Testis (tissue), 3 donors: ENCODE results near the gene HS6ST3. TPM values are rescaled to one million over a fixed set of nuclear protein-coding genes. Genes with fewer than 3 reads are reported as not detected.

Experiments used
- DNase-seq: peaks from one replicate; pipeline ENCODE4 v3.0.0-alpha.2; 2019
- H3K27ac ChIP-seq, 2 donors: fragments of 200-600 bp; sonication (generic); one replicate each; pipeline ENCODE4 v1.5.1; 2019
- H3K27me3 ChIP-seq: fragments of 200-600 bp; sonication (generic); one replicate; pipeline ENCODE4 v1.5.1; 2019
- H3K36me3 ChIP-seq: fragments of 200-600 bp; sonication (generic); one replicate; pipeline ENCODE4 v1.5.1; 2017; ENCODE audit warnings: low read depth; ENCODE audit errors: missing control alignments
- H3K4me1 ChIP-seq: fragments of 200-600 bp; sonication (generic); one replicate; pipeline ENCODE4 v1.5.1; 2019
- H3K4me3 ChIP-seq, 2 donors: fragments of 200-600 bp; sonication (generic); one replicate each; pipeline ENCODE4 v1.5.1; 2017 to 2019
- H3K9me3 ChIP-seq: fragments of 200-600 bp; sonication (generic); one replicate; pipeline ENCODE4 v1.5.1; 2017
- CTCF ChIP-seq, 3 experiments: fragments of 450-650 bp in 2 of 3; fragments of 200-600 bp in 1 of 3; sonication (generic) in 1 of 3; IDR thresholded peaks; one replicate each; pipeline ENCODE4 v1.5.1; 2016 to 2019; ENCODE audit warnings: antibody characterized with exemption in 3 of 3, mild to moderate bottlenecking in 2 of 3, moderate library complexity in 1 of 3
- POLR2A ChIP-seq: fragments of 450-650 bp; IDR thresholded peaks from one replicate; pipeline ENCODE4 v1.6.1; 2017; ENCODE audit warnings: antibody characterized with exemption, mild to moderate bottlenecking, moderate library complexity
- WGBS, 2 donors: methylation state at CpG; one replicate each; pipeline ENCODE4 v1.1.5; 2018; 5-methylcytosine and 5-hydroxymethylcytosine counted together
- intact Hi-C: fragments of 100-400 bp; cut with DNase I; formaldehyde crosslinking; loops from one replicate; pipeline ENCODE4 v1.15.1; 2023; ENCODE audit warnings: low total_unique reads
- polyA plus RNA-seq: library from polyadenylated mRNA; stranded (reverse); fragments of 350-450 nt; fragmentation: Illumina TruSeq; extraction: RNeasy Lipid Tissue Mini Kit (QIAGEN cat#74804); gene quantifications from one replicate; pipeline ENCODE4 v1.2.3, GENCODE V29; 2014; ENCODE audit warnings: low read depth, low replicate concordance; ENCODE audit not compliant: insufficient read depth
- total RNA-seq, 2 donors: library from RNA; depleted of rRNA; stranded (reverse); fragments of >200 nt; gene quantifications; one replicate each; pipeline ENCODE4 v1.2.3, GENCODE V29; 2016

HS6ST3 gene
- total and polyA plus RNA-seq, 3 donors from 2014 or later = 0.87 to 1.3 (median 1.3) TPM

DNA sequence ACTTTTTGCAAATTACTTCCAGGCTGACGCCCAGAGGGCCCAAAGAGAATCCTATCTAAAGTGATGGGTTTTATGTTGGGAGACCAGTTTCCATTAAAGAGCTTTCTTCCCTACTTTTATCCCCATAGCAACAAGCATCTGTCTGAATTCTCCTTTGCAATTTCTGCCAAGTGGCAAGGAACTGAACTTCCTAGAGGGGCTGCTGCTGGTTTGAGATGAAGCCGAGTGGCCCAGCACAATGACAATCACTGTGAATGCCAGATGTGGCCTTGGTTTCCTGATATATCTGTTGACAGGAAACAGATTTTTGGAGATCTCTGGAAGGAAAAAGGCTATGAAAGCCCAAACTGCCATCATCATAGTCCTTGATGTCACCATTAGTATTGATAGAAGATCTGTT is 705.8 kb downstream of the HS6ST3 start:
- no peak for TF ChIP-seq POLR2A
- no peak for TF ChIP-seq CTCF (IDR thresholded peaks at IDR 0.05)
- intact Hi-C loops = no loop called here
- Histone ChIP-seq H3K4me1 (no peaks in the 10 kb centered on the region), H3K36me3 (no peaks in the 10 kb centered on the region), H3K4me3 (no peak overlapping the region), H3K27ac (no peak overlapping the region), H3K27me3 (no peaks in the 10 kb centered on the region), H3K9me3 (no peaks in the 10 kb centered on the region)
- no peak for DNase-seq
- 77% methylated on average over 2 of the region's 2 CpGs for WGBS, 2 donors

- no peak for DNase-seq
- no peaks in the 10 kb centered on the region for H3K36me3 ChIP-seq
- no peak overlapping the region for H3K27ac ChIP-seq
- 90 to 93% methylated on average over 2 of the region's 2 CpGs for WGBS, 2 donors
- H3K9me3 ChIP-seq = no peaks in the 10 kb centered on the region
- intact Hi-C loops = no loop called here
- H3K4me3 ChIP-seq = no peak overlapping the region
- TF ChIP-seq POLR2A = no peak
- TF ChIP-seq CTCF (IDR thresholded peaks at IDR 0.05) = peak in 2 of 3 experiments; percentile 20 to 30
- no peaks in the 10 kb centered on the region for H3K27me3 ChIP-seq
- H3K4me1 ChIP-seq = no peaks in the 10 kb centered on the region
Observed at GRCh38 chr13:96796091-96796633, 706.3 kb downstream of the HS6ST3 start.

DNA sequence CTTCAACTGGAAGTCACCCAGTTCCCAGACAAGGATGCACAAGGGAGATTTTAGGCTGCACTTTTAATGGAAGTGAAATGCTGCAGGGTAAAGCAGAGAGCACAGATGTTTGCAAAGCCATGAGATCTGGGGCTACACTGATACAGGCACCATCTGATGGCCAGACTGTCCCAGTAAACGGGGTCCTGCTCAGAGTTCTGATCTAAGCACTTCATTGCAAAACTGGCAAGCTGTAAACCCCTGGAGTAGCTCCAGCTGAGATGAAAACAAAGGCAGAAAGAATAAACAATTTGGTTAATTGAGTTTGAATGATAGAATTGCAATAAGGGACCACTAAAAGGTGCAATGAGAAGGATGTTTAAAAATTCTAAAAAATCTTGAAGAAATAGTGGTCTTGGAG is 707.2 kb downstream of the HS6ST3 start:
- H3K9me3 ChIP-seq = no peaks in the 10 kb centered on the region
- 45 to 60% methylated on average over 1 of the region's 1 CpG for WGBS, 2 donors
- no peak for TF ChIP-seq POLR2A
- TF ChIP-seq CTCF (IDR thresholded peaks at IDR 0.05) = no peak
- no peaks in the 10 kb centered on the region for H3K36me3 ChIP-seq
- H3K4me1 ChIP-seq = no peaks in the 10 kb centered on the region
- DNase-seq = no peak
- no peaks in the 10 kb centered on the region for H3K27me3 ChIP-seq
- no peak overlapping the region for H3K27ac ChIP-seq
- H3K4me3 ChIP-seq = no peak overlapping the region
- intact Hi-C loops = no loop called here

GRCh38 chr13:96803456-96804100 is 713.7 kb downstream of the HS6ST3 start:
- Histone ChIP-seq H3K9me3 (no peaks in the 10 kb centered on the region), H3K4me1 (no peaks in the 10 kb centered on the region), H3K27me3 (no peaks in the 10 kb centered on the region), H3K36me3 (no peaks in the 10 kb centered on the region), H3K27ac (no peak overlapping the region), H3K4me3 (no peak overlapping the region)
- intact Hi-C loops = no loop called here
- no peak for DNase-seq
- TF ChIP-seq POLR2A = no peak
- no peak for TF ChIP-seq CTCF (IDR thresholded peaks at IDR 0.05)
- 77 to 81% methylated on average over 3 of the region's 3 CpGs for WGBS, 2 donors

GRCh38 chr13:96804174-96804573 is 714.3 kb downstream of the HS6ST3 start:
- Histone ChIP-seq H3K27me3 (no peaks in the 10 kb centered on the region), H3K9me3 (no peaks in the 10 kb centered on the region), H3K36me3 (no peaks in the 10 kb centered on the region), H3K4me3 (no peak overlapping the region), H3K27ac (no peak overlapping the region), H3K4me1 (no peaks in the 10 kb centered on the region)
- TF ChIP-seq CTCF (IDR thresholded peaks at IDR 0.05) = no peak
- no peak for TF ChIP-seq POLR2A
- intact Hi-C loops = no loop called here
- no peak for DNase-seq
- WGBS, 2 donors = 86 to 90% methylated on average over 6 of the region's 6 CpGs
